ENCODE results near the gene RAVER2.

The RAVER2 gene

DNA sequence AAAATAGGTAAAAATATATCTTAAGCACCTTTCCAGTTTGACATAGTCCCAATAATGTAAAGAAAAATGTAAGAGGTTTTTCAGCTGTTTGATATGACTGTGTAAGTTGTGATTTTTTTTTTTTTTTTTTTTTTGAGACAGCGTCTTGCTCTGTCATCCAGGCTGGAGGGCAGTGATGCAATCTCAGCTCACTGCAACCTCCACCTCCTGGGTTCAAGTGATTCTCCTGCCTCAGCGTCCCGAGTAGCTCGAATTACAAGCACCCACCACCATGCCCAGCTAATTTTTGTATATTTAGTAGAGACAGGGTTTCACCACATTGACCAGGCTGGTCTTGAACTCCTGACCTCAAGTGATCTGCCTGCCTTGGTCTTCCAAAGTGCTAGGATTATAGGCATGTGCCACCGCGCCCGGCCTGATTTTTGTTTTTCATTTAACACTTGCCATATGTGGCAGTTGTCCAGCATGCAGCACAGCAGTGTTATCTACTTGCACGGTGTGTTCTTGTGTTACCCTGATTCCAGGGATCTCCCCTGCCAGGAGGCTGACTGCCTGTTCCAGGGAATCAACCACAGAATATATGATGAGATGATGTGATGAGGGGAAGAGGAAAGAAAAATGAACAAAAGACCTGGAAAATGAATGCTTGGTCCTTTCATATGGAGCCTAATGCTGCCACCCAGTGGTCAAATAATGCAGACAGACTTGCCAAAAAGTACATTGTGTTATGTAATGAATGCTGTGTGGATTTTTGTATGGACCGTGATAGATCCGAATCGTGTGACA, 79.0 kb downstream of the RAVER2 start:
- Histone ChIP-seq H3K4me1 (ENCODE audit: control insufficient read depth in 1 of 2, insufficient read depth in 2 of 2, low read length in 2 of 2) (peaks cover 13 to 15% of the 10 kb centered on the region in 2 donors), H3K36me3 (ENCODE audit: control insufficient read depth in 1 of 2, insufficient read depth in 2 of 2, low read length in 2 of 2) (peaks cover 0 to 2% of the 10 kb centered on the region in 2 donors), H3K27me3 (ENCODE audit: control insufficient read depth in 1 of 2, insufficient read depth in 2 of 2, low read length in 2 of 2) (no peaks in the 10 kb centered on the region), H3K9ac (ENCODE audit: low read depth in 1 of 2, low read length in 2 of 2) (no peak overlapping the region), H3K4me3 (ENCODE audit: low read depth in 1 of 2, low read length in 2 of 2) (no peak overlapping the region), H3K9me3 (ENCODE audit: control insufficient read depth in 1 of 2, low read length in 2 of 2) (no peaks in the 10 kb centered on the region), H3K27ac (ENCODE audit: low read depth, low read length) (no peak overlapping the region)

DNA sequence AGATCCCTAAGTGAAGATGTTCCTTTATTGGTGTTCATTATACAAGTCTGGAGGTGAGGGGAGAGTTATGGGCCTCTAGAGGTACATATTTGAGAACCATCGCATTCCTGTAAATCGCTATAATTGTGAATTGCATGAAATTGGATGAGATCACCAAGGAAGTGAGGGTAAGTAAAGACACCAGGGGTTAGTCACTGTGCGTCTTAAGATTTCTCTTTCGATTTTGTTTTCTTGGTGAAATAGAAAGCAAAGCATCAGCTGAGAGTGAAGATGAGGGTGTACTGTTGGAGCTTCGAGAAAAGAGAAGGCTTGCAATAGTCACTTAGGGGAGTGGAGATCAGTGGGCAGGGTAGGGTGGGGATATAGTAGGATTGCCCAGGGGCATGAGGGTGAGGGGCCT, 82.1 kb downstream of the RAVER2 start:
- Histone ChIP-seq H3K36me3 (ENCODE audit: control insufficient read depth in 1 of 2, insufficient read depth in 2 of 2, low read length in 2 of 2) (peaks cover 4 to 27% of the 10 kb centered on the region in 2 donors), H3K27me3 (ENCODE audit: control insufficient read depth in 1 of 2, insufficient read depth in 2 of 2, low read length in 2 of 2) (no peaks in the 10 kb centered on the region), H3K9me3 (ENCODE audit: control insufficient read depth in 1 of 2, low read length in 2 of 2) (no peaks in the 10 kb centered on the region), H3K27ac (ENCODE audit: low read depth, low read length) (no peak overlapping the region), H3K9ac (ENCODE audit: low read depth in 1 of 2, low read length in 2 of 2) (no peak overlapping the region), H3K4me1 (ENCODE audit: control insufficient read depth in 1 of 2, insufficient read depth in 2 of 2, low read length in 2 of 2) (peaks cover 13 to 15% of the 10 kb centered on the region in 2 donors), H3K4me3 (ENCODE audit: low read depth in 1 of 2, low read length in 2 of 2) (peak overlapping the region in 1 of 2 donors; percentile 22)

DNA sequence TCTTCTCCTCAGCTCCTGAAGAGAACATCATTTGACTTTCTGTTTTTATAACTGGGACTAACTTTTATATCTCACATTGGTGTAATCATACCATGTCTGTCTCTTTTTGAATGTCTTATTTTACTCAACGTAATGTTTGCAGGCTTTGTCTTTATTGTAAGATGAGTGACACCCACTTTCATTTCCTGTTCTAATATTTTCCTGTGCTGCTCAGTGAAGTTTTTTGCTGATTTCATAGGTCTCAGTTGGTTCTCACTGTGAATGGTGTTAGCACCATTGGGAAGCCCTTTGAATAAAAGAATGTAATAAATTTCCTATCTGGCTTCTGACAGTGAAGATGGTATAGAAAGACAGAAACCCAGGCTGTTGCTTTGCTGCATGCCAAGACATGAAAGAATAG, 84.0 kb downstream of the RAVER2 start:
- Histone ChIP-seq H3K27ac (ENCODE audit: low read depth, low read length) (no peak overlapping the region), H3K9me3 (ENCODE audit: control insufficient read depth in 1 of 2, low read length in 2 of 2) (no peaks in the 10 kb centered on the region), H3K36me3 (ENCODE audit: control insufficient read depth in 1 of 2, insufficient read depth in 2 of 2, low read length in 2 of 2) (peaks cover 10 to 44% of the 10 kb centered on the region in 2 donors), H3K4me1 (ENCODE audit: control insufficient read depth in 1 of 2, insufficient read depth in 2 of 2, low read length in 2 of 2) (peaks cover 13 to 15% of the 10 kb centered on the region in 2 donors), H3K4me3 (ENCODE audit: low read depth in 1 of 2, low read length in 2 of 2) (no peak overlapping the region), H3K27me3 (ENCODE audit: control insufficient read depth in 1 of 2, insufficient read depth in 2 of 2, low read length in 2 of 2) (no peaks in the 10 kb centered on the region), H3K9ac (ENCODE audit: low read depth in 1 of 2, low read length in 2 of 2) (no peak overlapping the region)

DNA sequence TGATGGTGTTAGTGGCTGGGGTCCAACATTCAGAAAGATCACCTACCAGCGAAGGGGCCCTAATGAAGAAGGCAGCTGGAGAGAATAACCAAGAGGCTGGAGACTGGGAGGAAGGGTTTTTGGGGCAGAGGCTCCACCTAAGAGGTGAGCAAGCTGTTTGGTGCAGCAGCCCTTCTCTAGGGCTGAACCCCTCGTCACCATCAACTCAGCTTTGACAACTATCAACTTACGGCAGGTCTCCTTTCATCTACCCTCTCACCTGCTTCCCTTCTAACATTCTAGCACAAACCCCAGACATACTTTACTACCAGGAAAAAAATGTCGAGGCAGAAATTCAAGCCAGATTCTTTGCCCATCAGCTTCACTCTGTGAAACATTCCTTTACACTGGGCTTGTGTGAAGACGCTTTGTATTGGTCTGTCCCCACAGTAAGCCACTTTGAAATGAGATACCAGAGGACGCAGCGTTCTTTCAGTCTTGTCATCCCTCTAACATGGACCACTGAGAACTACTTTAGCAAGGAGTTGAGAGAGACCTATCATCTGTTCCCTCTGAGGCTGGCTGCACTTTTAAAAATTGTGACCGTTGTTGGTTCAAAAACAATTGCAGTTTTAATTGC, 84.6 kb downstream of the RAVER2 start:
- no peaks in the 10 kb centered on the region for H3K9me3 ChIP-seq (ENCODE audit: control insufficient read depth in 1 of 2, low read length in 2 of 2)
- peaks cover 13 to 15% of the 10 kb centered on the region in 2 donors for H3K4me1 ChIP-seq (ENCODE audit: control insufficient read depth in 1 of 2, insufficient read depth in 2 of 2, low read length in 2 of 2)
- H3K4me3 ChIP-seq (ENCODE audit: low read depth in 1 of 2, low read length in 2 of 2): no peak overlapping the region
- H3K36me3 ChIP-seq (ENCODE audit: control insufficient read depth in 1 of 2, insufficient read depth in 2 of 2, low read length in 2 of 2): peaks cover 15 to 49% of the 10 kb centered on the region in 2 donors
- H3K9ac ChIP-seq (ENCODE audit: low read depth in 1 of 2, low read length in 2 of 2): no peak overlapping the region
- no peak overlapping the region for H3K27ac ChIP-seq (ENCODE audit: low read depth, low read length)
- H3K27me3 ChIP-seq (ENCODE audit: control insufficient read depth in 1 of 2, insufficient read depth in 2 of 2, low read length in 2 of 2): no peaks in the 10 kb centered on the region

DNA sequence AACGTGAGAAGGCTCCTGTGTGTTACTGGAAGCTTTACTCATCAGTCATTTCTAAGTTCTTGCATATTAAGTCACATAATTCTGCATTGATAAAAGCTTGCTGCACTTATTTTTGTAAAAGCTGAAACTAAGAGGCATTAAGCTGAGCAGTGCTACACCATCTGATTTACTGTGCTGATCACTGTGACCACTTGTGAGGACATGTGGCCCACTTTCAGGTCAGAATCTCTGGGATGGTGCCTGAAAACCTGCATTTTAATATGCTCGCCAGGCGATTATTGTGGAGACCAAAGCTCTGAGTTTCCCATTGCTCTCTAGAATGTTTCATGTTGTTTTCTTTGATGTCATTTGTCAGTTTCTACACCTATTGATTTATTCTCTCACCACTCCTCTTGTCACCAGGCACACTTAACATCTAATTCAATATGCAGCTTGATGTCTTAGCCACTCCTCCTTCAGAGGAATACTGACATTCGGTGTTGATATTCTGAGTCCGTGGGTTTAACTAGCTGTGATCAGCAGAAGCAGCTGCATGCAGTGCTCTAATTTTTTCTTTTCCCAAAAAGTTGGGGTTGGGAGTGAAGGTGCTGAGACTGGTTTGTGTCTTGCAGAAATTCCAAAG, 85.3 kb downstream of the RAVER2 start:
- peaks cover 15 to 55% of the 10 kb centered on the region in 2 donors for H3K36me3 ChIP-seq (ENCODE audit: control insufficient read depth in 1 of 2, insufficient read depth in 2 of 2, low read length in 2 of 2)
- H3K27ac ChIP-seq (ENCODE audit: low read depth, low read length): no peak overlapping the region
- H3K4me1 ChIP-seq (ENCODE audit: control insufficient read depth in 1 of 2, insufficient read depth in 2 of 2, low read length in 2 of 2): peaks cover 13 to 15% of the 10 kb centered on the region in 2 donors
- no peak overlapping the region for H3K9ac ChIP-seq (ENCODE audit: low read depth in 1 of 2, low read length in 2 of 2)
- H3K9me3 ChIP-seq (ENCODE audit: control insufficient read depth in 1 of 2, low read length in 2 of 2): no peaks in the 10 kb centered on the region
- H3K4me3 ChIP-seq (ENCODE audit: low read depth in 1 of 2, low read length in 2 of 2): no peak overlapping the region
- H3K27me3 ChIP-seq (ENCODE audit: control insufficient read depth in 1 of 2, insufficient read depth in 2 of 2, low read length in 2 of 2): no peaks in the 10 kb centered on the region

DNA sequence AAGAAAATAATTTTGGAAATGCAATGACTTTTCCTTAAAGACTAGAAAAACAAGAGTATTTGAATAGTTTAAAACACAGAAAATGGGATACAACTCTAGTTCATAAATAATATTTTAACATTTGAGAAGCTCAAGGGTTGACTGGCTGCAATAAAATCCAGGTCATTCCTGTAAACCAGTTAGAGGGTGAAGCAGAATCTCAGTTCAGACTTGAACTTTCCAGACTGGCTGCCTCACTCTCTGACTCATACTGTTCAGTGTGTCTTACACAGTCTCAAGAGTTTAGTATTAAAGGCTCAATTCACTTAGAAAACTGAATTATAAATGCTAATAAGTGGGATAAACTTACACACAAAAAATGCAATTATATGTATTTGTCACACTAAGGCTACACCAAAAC, 89.9 kb downstream of the RAVER2 start:
- Histone ChIP-seq H3K4me3 (ENCODE audit: low read depth in 1 of 2, low read length in 2 of 2) (no peak overlapping the region), H3K9ac (ENCODE audit: low read depth in 1 of 2, low read length in 2 of 2) (no peak overlapping the region), H3K27me3 (ENCODE audit: control insufficient read depth in 1 of 2, insufficient read depth in 2 of 2, low read length in 2 of 2) (no peaks in the 10 kb centered on the region), H3K4me1 (ENCODE audit: control insufficient read depth in 1 of 2, insufficient read depth in 2 of 2, low read length in 2 of 2) (no peaks in the 10 kb centered on the region), H3K27ac (ENCODE audit: low read depth, low read length) (no peak overlapping the region), H3K9me3 (ENCODE audit: control insufficient read depth in 1 of 2, low read length in 2 of 2) (no peaks in the 10 kb centered on the region), H3K36me3 (ENCODE audit: control insufficient read depth in 1 of 2, insufficient read depth in 2 of 2, low read length in 2 of 2) (peaks cover 48 to 92% of the 10 kb centered on the region in 2 donors)

DNA sequence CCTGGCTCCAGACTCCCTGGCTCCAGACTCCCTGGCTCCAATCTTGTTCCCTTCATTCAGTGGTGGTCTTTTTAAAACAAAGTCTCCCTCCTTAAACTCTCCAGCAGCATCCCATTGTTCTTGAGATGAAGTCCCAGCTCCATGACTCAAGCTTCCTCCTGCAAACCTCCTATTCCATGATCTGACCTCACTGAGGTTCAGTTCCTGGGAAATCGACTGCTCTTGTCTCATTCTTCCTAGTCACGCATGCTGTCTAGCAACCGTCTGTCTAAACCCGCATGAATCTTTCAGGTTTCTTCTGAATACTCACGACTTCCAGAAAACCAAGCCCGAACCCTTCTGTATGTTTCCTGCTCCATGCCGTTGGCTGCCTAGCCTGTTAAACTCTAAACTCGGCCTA, 91.9 kb downstream of the RAVER2 start:
- Histone ChIP-seq H3K36me3 (ENCODE audit: control insufficient read depth in 1 of 2, insufficient read depth in 2 of 2, low read length in 2 of 2) (peaks cover 53 to 91% of the 10 kb centered on the region in 2 donors), H3K9ac (ENCODE audit: low read depth in 1 of 2, low read length in 2 of 2) (no peak overlapping the region), H3K9me3 (ENCODE audit: control insufficient read depth in 1 of 2, low read length in 2 of 2) (no peaks in the 10 kb centered on the region), H3K4me1 (ENCODE audit: control insufficient read depth in 1 of 2, insufficient read depth in 2 of 2, low read length in 2 of 2) (no peaks in the 10 kb centered on the region), H3K27ac (ENCODE audit: low read depth, low read length) (no peak overlapping the region), H3K4me3 (ENCODE audit: low read depth in 1 of 2, low read length in 2 of 2) (no peak overlapping the region), H3K27me3 (ENCODE audit: control insufficient read depth in 1 of 2, insufficient read depth in 2 of 2, low read length in 2 of 2) (no peaks in the 10 kb centered on the region)

DNA sequence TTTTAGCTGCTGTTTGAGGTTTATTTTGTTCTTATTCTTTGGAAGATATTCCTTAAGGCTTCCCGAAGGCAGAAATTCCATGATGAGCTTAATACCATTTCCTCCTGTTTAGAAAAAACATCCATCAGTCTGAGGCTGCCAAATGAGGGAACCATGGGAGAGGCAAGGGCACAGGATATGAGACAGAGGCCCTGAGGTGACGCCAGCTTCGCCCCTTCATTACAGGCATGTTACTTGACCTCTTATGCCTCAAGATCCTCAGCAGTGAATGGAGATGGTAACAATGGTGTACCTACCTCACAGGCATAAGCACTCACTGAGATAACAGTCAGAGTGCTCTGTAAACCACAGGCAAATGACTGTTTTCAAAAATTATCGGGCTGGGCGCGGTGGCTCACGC, 93.6 kb downstream of the RAVER2 start:
- Histone ChIP-seq H3K9ac (ENCODE audit: low read depth in 1 of 2, low read length in 2 of 2) (no peak overlapping the region), H3K27me3 (ENCODE audit: control insufficient read depth in 1 of 2, insufficient read depth in 2 of 2, low read length in 2 of 2) (no peaks in the 10 kb centered on the region), H3K4me3 (ENCODE audit: low read depth in 1 of 2, low read length in 2 of 2) (no peak overlapping the region), H3K9me3 (ENCODE audit: control insufficient read depth in 1 of 2, low read length in 2 of 2) (no peaks in the 10 kb centered on the region), H3K36me3 (ENCODE audit: control insufficient read depth in 1 of 2, insufficient read depth in 2 of 2, low read length in 2 of 2) (peaks cover 53 to 76% of the 10 kb centered on the region in 2 donors), H3K27ac (ENCODE audit: low read depth, low read length) (no peak overlapping the region), H3K4me1 (ENCODE audit: control insufficient read depth in 1 of 2, insufficient read depth in 2 of 2, low read length in 2 of 2) (no peaks in the 10 kb centered on the region)

DNA sequence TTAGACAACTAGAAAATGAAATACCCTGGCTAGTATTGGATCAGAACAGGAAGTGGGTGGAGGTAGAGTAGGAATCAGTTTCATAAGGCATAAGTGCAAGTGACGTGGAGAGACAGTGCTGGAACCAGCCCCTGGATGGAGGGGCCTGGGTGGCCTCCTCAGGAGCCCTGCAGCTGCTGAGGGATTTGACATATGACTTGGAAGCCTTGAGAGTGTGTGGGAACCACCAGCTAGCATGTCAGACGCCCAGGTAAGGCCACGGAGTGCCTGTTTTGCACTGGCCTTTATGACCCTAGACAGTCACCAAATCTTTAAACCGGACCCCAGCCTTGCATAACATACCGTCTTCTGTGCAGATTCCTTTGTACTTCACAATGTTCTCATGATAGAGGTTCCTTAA, 94.4 kb downstream of the RAVER2 start:
- H3K4me3 ChIP-seq (ENCODE audit: low read depth in 1 of 2, low read length in 2 of 2): no peak overlapping the region
- peaks cover 53 to 74% of the 10 kb centered on the region in 2 donors for H3K36me3 ChIP-seq (ENCODE audit: control insufficient read depth in 1 of 2, insufficient read depth in 2 of 2, low read length in 2 of 2)
- H3K27ac ChIP-seq (ENCODE audit: low read depth, low read length): no peak overlapping the region
- H3K9me3 ChIP-seq (ENCODE audit: control insufficient read depth in 1 of 2, low read length in 2 of 2): no peaks in the 10 kb centered on the region
- H3K4me1 ChIP-seq (ENCODE audit: control insufficient read depth in 1 of 2, insufficient read depth in 2 of 2, low read length in 2 of 2): no peaks in the 10 kb centered on the region
- H3K9ac ChIP-seq (ENCODE audit: low read depth in 1 of 2, low read length in 2 of 2): no peak overlapping the region
- H3K27me3 ChIP-seq (ENCODE audit: control insufficient read depth in 1 of 2, insufficient read depth in 2 of 2, low read length in 2 of 2): no peaks in the 10 kb centered on the region

DNA sequence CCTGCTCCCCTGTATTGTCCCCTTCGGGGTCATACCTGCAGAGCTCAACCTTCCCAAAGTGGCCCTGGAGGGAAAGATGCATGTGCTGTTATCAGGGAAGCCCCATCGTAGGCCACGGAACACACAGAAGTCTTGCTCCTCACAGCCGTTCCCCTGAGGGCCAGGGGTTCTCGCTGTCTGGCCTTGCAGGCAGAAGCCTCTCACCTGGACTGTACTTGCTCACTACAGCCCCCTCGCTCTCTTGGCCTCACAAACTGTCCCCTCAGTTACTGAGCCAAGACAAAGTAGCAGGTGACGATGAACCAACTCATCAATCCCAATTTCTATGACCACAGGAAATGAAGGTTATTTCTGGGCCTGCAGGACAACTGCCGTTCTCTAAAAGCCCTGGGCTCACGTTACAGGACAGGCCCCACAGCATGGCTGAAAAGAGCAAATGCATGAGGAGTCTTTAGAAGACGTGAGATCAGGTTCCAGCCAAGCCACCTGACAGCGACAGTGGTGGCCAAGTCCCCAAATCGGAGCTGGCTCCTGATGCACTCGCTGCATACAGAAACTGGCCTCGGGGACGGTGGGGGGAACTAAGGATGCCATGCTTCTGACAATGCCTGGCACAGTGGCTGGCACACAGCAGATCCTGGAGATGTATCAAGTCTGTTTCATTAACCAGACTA, 95.0 kb downstream of the RAVER2 start:
- no peaks in the 10 kb centered on the region for H3K27me3 ChIP-seq (ENCODE audit: control insufficient read depth in 1 of 2, insufficient read depth in 2 of 2, low read length in 2 of 2)
- no peak overlapping the region for H3K4me3 ChIP-seq (ENCODE audit: low read depth in 1 of 2, low read length in 2 of 2)
- no peak overlapping the region for H3K27ac ChIP-seq (ENCODE audit: low read depth, low read length)
- no peak overlapping the region for H3K9ac ChIP-seq (ENCODE audit: low read depth in 1 of 2, low read length in 2 of 2)
- peaks cover 53 to 74% of the 10 kb centered on the region in 2 donors for H3K36me3 ChIP-seq (ENCODE audit: control insufficient read depth in 1 of 2, insufficient read depth in 2 of 2, low read length in 2 of 2)
- no peaks in the 10 kb centered on the region for H3K4me1 ChIP-seq (ENCODE audit: control insufficient read depth in 1 of 2, insufficient read depth in 2 of 2, low read length in 2 of 2)
- no peaks in the 10 kb centered on the region for H3K9me3 ChIP-seq (ENCODE audit: control insufficient read depth in 1 of 2, low read length in 2 of 2)

Measured in duodenal mucosa (tissue), 2 donors.